ENCODE data around the gene PTOV1. TPM values are rescaled to one million over a fixed set of nuclear protein-coding genes. Genes with fewer than 3 reads are reported as not detected.

The PTOV1 gene
- total RNA-seq, 4 donors from 2014 or later, result 46.2 to 156 (median 82.0) TPM

GRCh38 chr19:49824662-49825061 lies 26.3 kb upstream of the PTOV1 start:
- no peaks in the 10 kb centered on the region for H3K27me3 ChIP-seq
- no peak for TF ChIP-seq POLR2A (IDR thresholded peaks at IDR 0.05)
- no peak for TF ChIP-seq CTCF (IDR thresholded peaks at IDR 0.05)
- no peak overlapping the region for H3K27ac ChIP-seq
- no peaks in the 10 kb centered on the region for H3K36me3 ChIP-seq
- intact Hi-C loops (cut with DNase I; ENCODE audit: low total_unique reads), result no loop called here
- H3K9me3 ChIP-seq, result no peaks in the 10 kb centered on the region
- no peaks in the 10 kb centered on the region for H3K4me1 ChIP-seq
- no peak overlapping the region for H3K4me3 ChIP-seq
- no peak for DNase-seq

GRCh38 chr19:49827034-49827433 lies 23.9 kb upstream of the PTOV1 start:
- H3K27ac ChIP-seq, result no peak overlapping the region
- H3K27me3 ChIP-seq, result no peaks in the 10 kb centered on the region
- TF ChIP-seq POLR2A (IDR thresholded peaks at IDR 0.05) (no peak), CTCF (IDR thresholded peaks at IDR 0.05) (no peak)
- H3K9me3 ChIP-seq, result no peaks in the 10 kb centered on the region
- DNase-seq, result no peak
- no peak overlapping the region for H3K4me3 ChIP-seq
- intact Hi-C loops (cut with DNase I; ENCODE audit: low total_unique reads), result no loop called here
- no peaks in the 10 kb centered on the region for H3K36me3 ChIP-seq
- H3K4me1 ChIP-seq, result no peaks in the 10 kb centered on the region

GRCh38 chr19:49829200-49829599 lies 21.8 kb upstream of the PTOV1 start:
- Histone ChIP-seq H3K27me3 (no peaks in the 10 kb centered on the region), H3K36me3 (no peaks in the 10 kb centered on the region), H3K4me3 (no peak overlapping the region), H3K27ac (no peak overlapping the region), H3K9me3 (no peaks in the 10 kb centered on the region), H3K4me1 (no peaks in the 10 kb centered on the region)
- DNase-seq, result no peak
- TF ChIP-seq POLR2A (IDR thresholded peaks at IDR 0.05) (no peak), CTCF (IDR thresholded peaks at IDR 0.05) (no peak)
- intact Hi-C loops (cut with DNase I; ENCODE audit: low total_unique reads), result no loop called here

GRCh38 chr19:49829721-49830120 lies 21.2 kb upstream of the PTOV1 start:
- no peaks in the 10 kb centered on the region for H3K4me1 ChIP-seq
- no peaks in the 10 kb centered on the region for H3K36me3 ChIP-seq
- DNase-seq, result no peak
- no peaks in the 10 kb centered on the region for H3K27me3 ChIP-seq
- intact Hi-C loops (cut with DNase I; ENCODE audit: low total_unique reads), result no loop called here
- H3K27ac ChIP-seq, result no peak overlapping the region
- H3K9me3 ChIP-seq, result no peaks in the 10 kb centered on the region
- TF ChIP-seq POLR2A (IDR thresholded peaks at IDR 0.05) (no peak), CTCF (IDR thresholded peaks at IDR 0.05) (no peak)
- H3K4me3 ChIP-seq, result no peak overlapping the region

- TF ChIP-seq CTCF (IDR thresholded peaks at IDR 0.05) (no peak), POLR2A (IDR thresholded peaks at IDR 0.05) (no peak)
- Histone ChIP-seq H3K36me3 (no peaks in the 10 kb centered on the region), H3K27me3 (no peaks in the 10 kb centered on the region), H3K9me3 (no peaks in the 10 kb centered on the region), H3K27ac (no peak overlapping the region), H3K4me1 (no peaks in the 10 kb centered on the region), H3K4me3 (no peak overlapping the region)
- DNase-seq, result no peak
- intact Hi-C loops (cut with DNase I; ENCODE audit: low total_unique reads), result no loop called here
Observed at GRCh38 chr19:49830766-49831165, 20.2 kb upstream of the PTOV1 start.
